Neural cell (in vitro differentiated cells): ENCODE results near the gene PDE11A.

Experiments
- CTCF ChIP-seq: fragments of 450-650 bp; IDR thresholded peaks from 2 replicates; pipeline ENCODE4 v1.5.1; 2014; ENCODE audit warnings: antibody characterized with exemption, mild to moderate bottlenecking, moderate library complexity; ENCODE audit not compliant: poor library complexity, severe bottlenecking
- EP300 ChIP-seq: fragments of 450-650 bp; conservative IDR thresholded peaks from 2 replicates; pipeline ENCODE4 v1.6.1; 2014; ENCODE audit warnings: antibody characterized with exemption, mild to moderate bottlenecking, moderate library complexity; ENCODE audit not compliant: poor library complexity, severe bottlenecking
- POLR2AphosphoS5 ChIP-seq: IDR thresholded peaks from 2 replicates; pipeline ENCODE4 v1.6.1; 2012

- TF ChIP-seq EP300 (no peak), CTCF (no peak), POLR2AphosphoS5 (no peak)
These were observed 195.6 kb downstream of the PDE11A start for GRCh38 chr2:177876950-177877349.
